ENCODE measurements around the gene FOXP1. TPM values are rescaled to one million over a fixed set of nuclear protein-coding genes. Genes with fewer than 3 reads are reported as not detected.

Gene FOXP1
- total RNA-seq, 1 donor from 2014 or later: 110 TPM

DNA sequence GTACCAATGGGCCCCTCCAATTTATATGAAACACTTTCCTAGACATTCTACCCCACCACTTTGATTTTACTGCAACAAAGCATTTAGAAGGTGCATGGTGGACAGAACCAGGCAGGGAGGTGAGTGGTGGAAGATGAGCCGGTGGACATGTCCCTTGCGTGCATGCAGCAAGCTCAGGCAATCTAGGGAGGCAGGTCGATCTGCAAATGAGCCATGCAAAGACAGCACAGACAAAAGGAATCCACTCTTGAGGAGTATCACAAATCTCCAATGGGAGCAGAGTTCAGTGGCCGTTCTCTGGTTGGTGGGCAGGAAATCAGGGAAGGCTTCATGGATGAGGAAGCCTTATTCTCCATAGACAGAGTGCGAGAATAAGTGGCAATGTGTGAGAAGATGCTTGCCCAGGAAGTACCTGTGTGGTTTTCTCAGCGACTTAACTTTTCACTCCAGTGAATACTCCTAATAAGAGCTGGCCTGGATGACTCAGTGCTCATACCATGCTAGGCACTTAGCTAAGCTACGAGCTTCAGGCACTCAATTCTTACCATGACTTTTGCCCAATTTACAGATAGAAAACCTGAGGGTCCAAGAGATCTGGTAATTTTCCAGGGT lies 152.5 kb downstream of the FOXP1 start:
- no peaks in the 10 kb centered on the region for H3K36me3 Mint-ChIP-seq (ENCODE audit: low read depth)
- H3K27ac Mint-ChIP-seq: no peak overlapping the region
- no peak overlapping the region for H3K4me3 Mint-ChIP-seq
- peaks cover 15% of the 10 kb centered on the region for H3K27me3 Mint-ChIP-seq
- H3K9me3 Mint-ChIP-seq: no peaks in the 10 kb centered on the region
- no peak for DNase-seq
- peaks cover 26% of the 10 kb centered on the region for H3K4me1 Mint-ChIP-seq
- intact Hi-C loops (cut with micrococcal nuclease): no loop called here

DNA sequence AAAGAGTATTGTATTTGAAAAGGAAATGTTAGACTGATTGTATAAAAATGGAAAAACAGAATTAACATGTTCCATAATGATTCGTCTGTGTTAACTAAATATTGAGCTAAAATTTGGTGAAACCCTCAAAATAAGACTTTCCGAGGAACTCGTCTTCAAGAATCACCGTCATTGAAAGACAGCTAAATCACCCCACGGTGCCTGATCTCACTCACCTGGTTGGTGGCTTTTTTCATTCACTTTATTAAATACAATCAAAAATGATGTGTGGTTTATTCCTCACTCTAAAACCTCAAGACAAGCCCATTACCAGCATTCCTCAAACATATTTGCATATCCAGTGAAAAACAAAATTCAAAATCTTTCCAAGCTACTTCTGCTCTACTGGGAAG lies 153.9 kb downstream of the FOXP1 start:
- Mint-ChIP-seq H3K4me1 (peaks cover 31% of the 10 kb centered on the region), H3K36me3 (ENCODE audit: low read depth) (peaks cover 9% of the 10 kb centered on the region), H3K27ac (no peak overlapping the region), H3K9me3 (no peaks in the 10 kb centered on the region), H3K4me3 (no peak overlapping the region), H3K27me3 (peaks cover 19% of the 10 kb centered on the region)
- intact Hi-C loops (cut with micrococcal nuclease): no loop called here
- DNase-seq: no peak

DNA sequence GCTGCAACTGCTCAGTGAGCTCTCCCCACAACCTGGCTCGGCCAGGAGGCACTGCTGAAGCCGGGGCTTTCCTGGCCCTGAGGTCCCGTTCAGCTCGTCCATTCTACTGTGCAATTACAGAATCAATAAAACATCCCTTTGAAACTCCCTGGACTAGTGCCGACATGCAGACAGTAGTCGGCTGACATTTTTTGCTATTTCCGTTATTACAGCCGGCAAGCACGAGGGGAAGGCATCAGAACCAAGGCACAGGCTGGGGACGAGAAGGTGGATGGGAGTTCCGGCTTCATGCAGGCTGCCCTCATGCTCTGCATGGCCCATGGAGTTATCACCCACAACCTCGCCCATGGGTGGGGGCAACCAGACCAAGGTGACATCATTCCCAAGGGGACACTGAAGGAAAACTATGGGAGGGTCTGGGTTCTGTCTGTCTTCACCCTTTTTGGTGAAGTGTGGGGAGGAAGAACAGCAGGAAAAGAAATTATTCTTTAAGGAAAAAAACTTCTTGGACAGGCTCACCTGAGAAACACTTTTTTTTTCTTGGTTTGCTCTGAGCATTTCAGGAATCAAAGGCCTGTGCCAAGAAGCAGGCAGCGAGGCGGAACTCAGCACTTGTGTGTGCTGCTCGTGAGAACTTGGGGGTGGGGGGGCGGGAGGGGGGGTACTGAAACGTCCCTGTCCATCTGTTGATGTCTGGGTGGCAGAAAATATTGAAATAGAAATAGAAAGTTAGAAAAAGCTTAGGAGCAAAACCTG lies 154.5 kb downstream of the FOXP1 start:
- Mint-ChIP-seq H3K4me1 (peaks cover 31% of the 10 kb centered on the region), H3K27me3 (peaks cover 19% of the 10 kb centered on the region), H3K9me3 (no peaks in the 10 kb centered on the region), H3K36me3 (ENCODE audit: low read depth) (peaks cover 9% of the 10 kb centered on the region), H3K4me3 (no peak overlapping the region), H3K27ac (peak overlapping the region; percentile 26)
- intact Hi-C loops (cut with micrococcal nuclease): no loop called here
- DNase-seq: no peak

DNA sequence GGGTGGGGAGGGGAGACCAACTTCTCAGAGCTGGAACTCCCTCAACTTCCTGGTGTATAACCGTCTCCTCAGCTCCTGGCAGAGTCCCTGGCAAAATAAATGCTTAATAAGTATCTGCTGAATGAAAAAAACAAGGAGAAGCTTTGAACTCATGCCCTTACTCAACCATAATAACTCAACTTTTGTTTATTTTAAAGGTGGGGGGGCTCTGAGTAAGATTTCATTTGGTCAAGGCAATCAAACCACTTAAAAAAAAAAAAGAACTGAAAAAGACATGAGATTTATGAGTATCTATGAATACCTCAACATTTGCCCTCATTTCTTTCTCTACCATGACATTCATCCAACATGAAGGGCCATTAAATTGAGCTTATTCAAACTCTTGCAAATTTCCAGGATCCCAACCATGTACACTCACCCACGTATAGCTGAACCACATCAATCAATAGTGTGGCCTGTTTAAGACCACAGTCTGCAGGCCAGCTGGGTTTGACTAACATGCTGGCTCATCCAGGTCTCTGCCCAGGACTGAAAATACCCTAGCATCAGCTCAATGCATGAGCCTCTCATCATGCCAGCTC lies 157.9 kb downstream of the FOXP1 start:
- intact Hi-C loops (cut with micrococcal nuclease): loop anchor here (2.0 kb wide), 1 partner anchor 35 kb away; no protein-coding TSS in a partner anchor
- Mint-ChIP-seq H3K4me1 (peaks cover 38% of the 10 kb centered on the region), H3K27ac (no peak overlapping the region), H3K4me3 (no peak overlapping the region), H3K9me3 (no peaks in the 10 kb centered on the region), H3K27me3 (peaks cover 33% of the 10 kb centered on the region), H3K36me3 (ENCODE audit: low read depth) (peaks cover 12% of the 10 kb centered on the region)
- DNase-seq: no peak

DNA sequence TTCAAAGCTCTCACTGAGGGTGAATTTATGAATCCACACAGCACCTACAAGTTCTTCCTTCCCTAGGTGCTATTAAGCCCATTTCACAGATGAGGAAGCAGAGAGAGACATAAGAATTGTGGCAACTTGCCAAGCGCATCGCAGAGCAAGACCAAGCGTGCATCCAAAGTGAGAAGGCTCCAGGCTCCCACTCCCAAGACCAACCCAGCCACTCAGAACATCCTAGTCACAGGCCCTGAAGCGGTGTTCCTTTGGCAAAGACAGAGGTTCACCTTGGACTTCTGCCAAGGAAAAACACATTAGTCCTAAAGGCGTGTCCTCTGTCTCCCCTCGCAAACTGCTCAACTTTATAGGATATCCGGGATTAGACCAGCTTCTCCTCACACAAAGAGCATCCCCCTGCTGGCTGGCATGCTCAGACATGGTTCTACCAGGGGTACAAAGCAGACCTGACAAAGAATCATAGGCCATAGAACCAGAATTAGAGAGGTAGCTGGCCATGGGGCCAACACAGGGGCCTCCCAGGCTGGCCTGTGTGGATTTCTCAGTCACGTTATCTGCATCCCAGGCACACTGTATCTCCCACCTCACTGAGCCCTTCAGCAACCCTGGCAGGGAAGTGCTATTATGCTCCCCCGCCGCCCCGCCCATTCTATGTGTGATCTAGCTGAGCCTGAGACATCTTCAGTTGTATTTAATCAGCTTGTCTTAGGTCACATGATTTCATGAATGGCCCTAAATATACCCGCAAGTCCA lies 160.2 kb downstream of the FOXP1 start:
- no peaks in the 10 kb centered on the region for H3K9me3 Mint-ChIP-seq
- H3K4me1 Mint-ChIP-seq: peaks cover 38% of the 10 kb centered on the region
- no peak overlapping the region for H3K27ac Mint-ChIP-seq
- no peak for DNase-seq
- peaks cover 12% of the 10 kb centered on the region for H3K36me3 Mint-ChIP-seq (ENCODE audit: low read depth)
- intact Hi-C loops (cut with micrococcal nuclease): loop anchor here (5.0 kb wide), 1 partner anchor 41 kb away; no protein-coding TSS in a partner anchor
- H3K4me3 Mint-ChIP-seq: no peak overlapping the region
- peaks cover 34% of the 10 kb centered on the region for H3K27me3 Mint-ChIP-seq

DNA sequence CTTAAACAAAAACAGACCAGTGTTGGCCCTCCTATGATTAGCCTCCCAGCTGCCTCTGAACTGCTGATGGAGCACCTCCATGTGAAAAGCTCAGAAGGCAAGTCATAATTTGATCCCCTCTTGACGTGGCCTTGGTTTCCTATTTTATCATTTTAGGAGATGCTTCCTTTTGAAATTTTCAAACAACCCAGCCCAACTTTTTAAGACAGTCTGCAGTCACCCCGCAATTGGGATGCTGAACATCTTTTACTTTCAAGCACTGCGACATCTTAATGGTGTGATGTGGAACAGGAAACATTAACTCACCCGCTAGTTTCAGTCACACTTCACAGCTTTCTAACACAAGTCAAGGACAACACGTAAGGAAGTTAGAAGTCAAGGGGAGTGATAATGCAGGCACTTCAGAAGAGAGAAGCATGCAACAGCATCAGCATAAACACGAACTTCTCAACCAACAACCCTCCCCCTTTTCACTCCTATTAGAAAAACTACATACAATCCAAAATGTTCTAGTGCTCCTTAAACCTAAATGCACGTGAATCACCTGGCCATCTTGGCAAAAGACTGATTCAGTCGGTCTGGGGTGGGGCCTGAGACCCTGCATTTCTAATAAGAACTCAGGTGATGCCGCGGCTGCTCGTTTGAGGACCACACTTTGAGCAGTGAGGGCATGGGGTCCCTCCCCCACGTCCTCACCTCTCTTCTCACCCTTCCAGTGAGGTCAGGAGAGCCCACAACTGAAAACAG lies 161.5 kb downstream of the FOXP1 start:
- Mint-ChIP-seq H3K9me3 (no peaks in the 10 kb centered on the region), H3K4me3 (peak overlapping the region; percentile 19), H3K27ac (peak overlapping the region; percentile 75), H3K36me3 (ENCODE audit: low read depth) (peaks cover 12% of the 10 kb centered on the region), H3K4me1 (peaks cover 45% of the 10 kb centered on the region), H3K27me3 (peaks cover 35% of the 10 kb centered on the region)
- peak; percentile 82 for DNase-seq
- intact Hi-C loops (cut with micrococcal nuclease): loop anchor here (1.0 to 5.0 kb wide), 6 partner anchors 22 to 196 kb away; no protein-coding TSS in a partner anchor

DNA sequence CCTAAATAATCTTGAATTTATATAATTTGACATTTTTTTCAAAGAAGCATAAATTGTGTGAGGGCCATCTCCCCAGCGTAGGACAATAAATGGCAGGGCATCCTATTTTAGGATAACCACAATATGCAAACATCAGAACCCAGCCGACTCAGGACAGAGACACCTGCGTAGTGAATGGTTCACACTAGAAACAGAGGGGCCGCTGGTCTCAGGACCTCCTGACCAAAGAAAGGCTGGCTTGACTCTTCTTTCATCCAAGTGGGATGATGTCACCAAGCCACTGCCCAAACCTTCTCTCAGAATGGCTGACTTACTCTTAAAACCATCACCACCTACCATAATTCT lies 162.1 kb downstream of the FOXP1 start:
- Mint-ChIP-seq H3K27ac (peak overlapping the region; percentile 75), H3K27me3 (peaks cover 37% of the 10 kb centered on the region), H3K36me3 (ENCODE audit: low read depth) (peaks cover 12% of the 10 kb centered on the region), H3K4me1 (peaks cover 50% of the 10 kb centered on the region), H3K9me3 (no peaks in the 10 kb centered on the region), H3K4me3 (peak overlapping the region; percentile 19)
- DNase-seq: no peak
- intact Hi-C loops (cut with micrococcal nuclease): loop anchor here (5.0 kb wide), 1 partner anchor 39 kb away; no protein-coding TSS in a partner anchor

DNA sequence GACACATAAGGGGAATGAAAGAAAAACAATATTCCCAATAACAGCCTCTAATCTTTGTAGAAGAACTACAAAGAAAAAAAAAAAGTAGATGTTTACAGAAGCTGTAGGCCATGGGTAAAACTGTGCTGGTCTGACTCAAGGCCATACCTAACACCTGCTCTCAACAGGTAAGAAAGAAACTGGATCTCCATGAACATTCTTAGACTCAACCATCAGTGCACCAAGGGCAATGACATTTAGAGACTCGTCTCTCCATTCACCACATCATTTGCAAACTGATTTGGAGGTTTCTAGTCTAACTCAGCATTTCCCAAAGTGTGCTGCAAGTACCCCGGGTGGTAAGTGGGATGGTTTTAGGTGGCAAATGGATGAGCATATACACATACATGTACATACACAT lies 164.2 kb downstream of the FOXP1 start:
- Mint-ChIP-seq H3K27me3 (peaks cover 38% of the 10 kb centered on the region), H3K36me3 (ENCODE audit: low read depth) (peaks cover 2% of the 10 kb centered on the region), H3K4me1 (peaks cover 53% of the 10 kb centered on the region), H3K27ac (no peak overlapping the region), H3K9me3 (no peaks in the 10 kb centered on the region), H3K4me3 (no peak overlapping the region)
- no peak for DNase-seq
- intact Hi-C loops (cut with micrococcal nuclease): no loop called here

DNA sequence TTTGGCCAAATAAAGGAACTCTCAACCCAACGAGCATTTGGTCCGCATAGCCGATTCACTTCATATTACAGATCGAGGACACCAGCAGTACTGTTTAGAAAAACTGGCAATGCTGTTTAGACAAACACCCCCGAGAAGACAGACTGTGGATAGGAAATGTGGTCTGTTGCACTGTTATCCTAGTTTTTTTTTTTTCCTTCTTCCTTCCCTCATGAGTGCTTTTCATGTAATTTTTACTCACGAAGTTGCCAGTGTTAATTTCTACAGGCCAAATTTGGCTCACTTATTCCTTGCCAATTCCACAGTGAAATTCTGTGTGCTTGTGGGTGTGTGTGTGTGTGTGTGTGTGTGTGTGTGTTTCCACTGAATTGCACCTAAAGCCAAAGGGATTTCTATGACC lies 165.7 kb downstream of the FOXP1 start:
- intact Hi-C loops (cut with micrococcal nuclease): no loop called here
- H3K27me3 Mint-ChIP-seq: peaks cover 37% of the 10 kb centered on the region
- DNase-seq: no peak
- H3K27ac Mint-ChIP-seq: no peak overlapping the region
- H3K4me1 Mint-ChIP-seq: peaks cover 46% of the 10 kb centered on the region
- H3K9me3 Mint-ChIP-seq: no peaks in the 10 kb centered on the region
- no peaks in the 10 kb centered on the region for H3K36me3 Mint-ChIP-seq (ENCODE audit: low read depth)
- no peak overlapping the region for H3K4me3 Mint-ChIP-seq

DNA sequence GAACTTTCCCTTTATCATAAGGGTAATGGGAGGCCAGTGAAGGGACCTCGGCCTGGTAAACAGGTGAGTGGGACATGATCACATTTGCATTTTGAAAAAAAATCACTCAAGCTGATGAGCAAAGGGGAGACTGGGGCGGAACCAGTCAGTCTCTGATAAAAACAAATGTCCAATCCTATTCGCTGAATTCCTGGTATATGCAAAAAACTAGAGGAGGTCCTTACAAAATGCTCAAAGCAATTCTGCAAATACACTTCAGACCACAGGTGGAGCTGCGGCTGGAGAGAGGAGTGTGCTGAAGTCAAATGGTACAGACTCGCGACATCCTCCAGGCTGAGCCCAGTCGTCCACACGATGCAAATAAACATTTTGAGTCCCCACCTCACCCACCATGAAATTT lies 166.7 kb downstream of the FOXP1 start:
- no peaks in the 10 kb centered on the region for H3K9me3 Mint-ChIP-seq
- peaks cover 37% of the 10 kb centered on the region for H3K4me1 Mint-ChIP-seq
- DNase-seq: peak; percentile 65
- intact Hi-C loops (cut with micrococcal nuclease): no loop called here
- no peak overlapping the region for H3K4me3 Mint-ChIP-seq
- H3K36me3 Mint-ChIP-seq (ENCODE audit: low read depth): no peaks in the 10 kb centered on the region
- H3K27me3 Mint-ChIP-seq: peaks cover 34% of the 10 kb centered on the region
- H3K27ac Mint-ChIP-seq: no peak overlapping the region

DNA sequence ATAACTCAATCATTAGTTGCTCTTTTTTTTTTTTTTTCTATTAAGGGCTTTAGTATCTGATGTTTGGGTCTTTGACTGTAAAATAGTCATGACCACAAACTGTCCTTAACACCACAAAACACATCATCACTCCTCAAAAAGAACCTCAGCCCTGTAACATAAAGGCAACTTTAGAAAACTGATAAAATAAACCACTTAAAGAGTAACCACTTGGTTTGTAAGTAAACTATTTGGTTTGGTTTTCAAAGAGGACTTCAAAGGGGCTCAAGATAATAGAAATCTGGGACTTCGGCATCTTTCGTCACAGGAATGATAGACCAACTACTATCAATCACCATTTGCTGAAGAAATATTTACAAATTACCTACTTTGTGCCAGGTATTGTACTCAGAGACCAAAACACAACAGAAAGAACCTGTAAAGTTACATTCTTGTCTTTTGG lies 167.8 kb downstream of the FOXP1 start:
- no peak overlapping the region for H3K4me3 Mint-ChIP-seq
- no peak for DNase-seq
- no peaks in the 10 kb centered on the region for H3K36me3 Mint-ChIP-seq (ENCODE audit: low read depth)
- H3K27ac Mint-ChIP-seq: no peak overlapping the region
- H3K4me1 Mint-ChIP-seq: peaks cover 30% of the 10 kb centered on the region
- H3K27me3 Mint-ChIP-seq: peaks cover 33% of the 10 kb centered on the region
- H3K9me3 Mint-ChIP-seq: no peaks in the 10 kb centered on the region
- intact Hi-C loops (cut with micrococcal nuclease): no loop called here

DNA sequence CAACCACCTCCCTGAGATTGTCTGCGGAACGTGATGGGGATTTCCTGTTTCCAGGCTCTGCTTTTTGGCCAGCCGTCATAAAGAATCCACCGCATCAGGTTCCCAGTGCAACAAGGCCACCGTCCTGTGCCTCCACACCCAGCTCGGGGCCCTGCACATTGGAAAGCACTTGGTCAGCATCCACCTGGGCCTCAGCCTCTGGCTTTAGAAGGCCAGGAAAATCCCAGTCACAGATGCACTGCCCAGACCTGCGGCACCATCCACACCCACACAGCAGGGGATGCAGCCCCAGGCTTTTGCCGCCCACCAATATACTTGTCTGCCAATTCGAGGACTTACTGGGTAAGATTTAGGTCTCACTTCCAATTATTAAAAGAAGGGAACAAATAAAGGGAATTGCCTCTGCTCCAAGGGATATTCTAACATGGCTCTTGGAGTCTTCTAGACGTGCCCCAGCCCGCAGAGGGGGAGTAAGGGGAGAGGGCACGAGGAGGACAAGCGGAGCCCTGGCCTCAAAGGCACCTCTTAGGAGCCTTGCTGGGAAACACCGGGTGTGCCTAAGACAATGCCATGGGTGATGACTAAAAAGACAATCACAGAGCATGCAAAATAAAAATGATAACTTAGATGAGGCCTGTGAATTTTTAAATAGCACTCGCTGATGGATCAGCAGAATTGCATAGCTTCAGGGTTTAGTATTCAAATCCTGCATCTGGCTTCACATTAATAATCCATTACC lies 169.2 kb downstream of the FOXP1 start:
- intact Hi-C loops (cut with micrococcal nuclease): no loop called here
- Mint-ChIP-seq H3K4me1 (peaks cover 24% of the 10 kb centered on the region), H3K27ac (no peak overlapping the region), H3K9me3 (no peaks in the 10 kb centered on the region), H3K36me3 (ENCODE audit: low read depth) (no peaks in the 10 kb centered on the region), H3K27me3 (peaks cover 34% of the 10 kb centered on the region), H3K4me3 (no peak overlapping the region)
- DNase-seq: no peak

DNA sequence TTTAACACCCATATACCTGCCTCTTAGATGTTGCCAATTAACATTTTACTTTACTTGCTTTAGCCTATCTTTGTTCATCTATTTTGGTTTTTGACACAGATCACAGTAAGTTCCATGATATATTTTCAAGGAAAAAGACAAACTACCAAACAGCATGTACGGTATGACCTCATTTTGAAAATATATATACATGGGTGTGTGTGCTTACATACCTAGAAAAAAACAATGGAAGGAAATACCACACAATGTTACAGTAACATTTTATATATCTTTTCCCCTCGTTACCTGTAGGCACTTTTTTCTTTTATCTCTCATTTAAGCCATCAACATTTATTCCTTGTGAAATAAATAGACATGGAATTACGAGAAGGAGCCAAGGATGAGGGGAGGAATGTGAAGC lies 170.0 kb downstream of the FOXP1 start:
- intact Hi-C loops (cut with micrococcal nuclease): no loop called here
- H3K9me3 Mint-ChIP-seq: no peaks in the 10 kb centered on the region

More for the DNA sequence above, 170.0 kb downstream of the FOXP1 start:
- H3K36me3 Mint-ChIP-seq (ENCODE audit: low read depth): no peaks in the 10 kb centered on the region
- DNase-seq: no peak
- H3K27me3 Mint-ChIP-seq: peaks cover 41% of the 10 kb centered on the region
- H3K27ac Mint-ChIP-seq: no peak overlapping the region
- peaks cover 23% of the 10 kb centered on the region for H3K4me1 Mint-ChIP-seq
- no peak overlapping the region for H3K4me3 Mint-ChIP-seq
